Ovary (tissue), 3 donors: ENCODE results near the gene CACNA1E.

Source experiments
- EP300 ChIP-seq: sonication (generic); formaldehyde crosslinking; IDR thresholded peaks from one replicate; pipeline ENCODE4 v1.6.1; 2017; ENCODE audit warnings: antibody characterized with exemption
- TF ChIP-seq, protein P1 (sequence below), 3 donors: fragments of 450-650 bp in 2 of 3; fragments of 200-600 bp in 1 of 3; IDR thresholded peaks; one replicate each; pipeline versions ENCODE4 v1.5.1 to v1.8.0; 2016 to 2022; ENCODE audit warnings: antibody characterized with exemption in 3 of 3, mild to moderate bottlenecking in 1 of 3
- donor health status: DM: no; HTN: no; CAD: no.

DNA sequence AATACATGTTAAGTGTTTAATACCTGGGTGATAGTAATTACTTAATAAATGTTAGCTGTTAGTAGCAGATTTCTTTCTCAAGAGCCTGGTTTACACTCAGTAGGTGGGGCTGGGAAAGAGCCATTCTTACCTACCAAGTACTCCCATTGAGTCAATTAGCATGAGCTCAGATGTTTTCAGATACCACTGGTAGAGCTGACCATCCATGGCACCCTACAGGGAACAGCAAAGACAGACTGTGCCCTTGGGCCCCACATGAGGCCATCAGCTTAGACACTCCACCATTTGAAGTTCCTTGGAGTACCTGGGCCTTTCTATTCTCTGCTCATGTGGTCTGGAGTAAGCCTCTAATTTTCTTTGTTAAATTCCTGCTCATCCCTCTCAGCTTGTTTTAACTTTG, 179.3 kb downstream of the CACNA1E start:
- TF ChIP-seq, protein P1, sequence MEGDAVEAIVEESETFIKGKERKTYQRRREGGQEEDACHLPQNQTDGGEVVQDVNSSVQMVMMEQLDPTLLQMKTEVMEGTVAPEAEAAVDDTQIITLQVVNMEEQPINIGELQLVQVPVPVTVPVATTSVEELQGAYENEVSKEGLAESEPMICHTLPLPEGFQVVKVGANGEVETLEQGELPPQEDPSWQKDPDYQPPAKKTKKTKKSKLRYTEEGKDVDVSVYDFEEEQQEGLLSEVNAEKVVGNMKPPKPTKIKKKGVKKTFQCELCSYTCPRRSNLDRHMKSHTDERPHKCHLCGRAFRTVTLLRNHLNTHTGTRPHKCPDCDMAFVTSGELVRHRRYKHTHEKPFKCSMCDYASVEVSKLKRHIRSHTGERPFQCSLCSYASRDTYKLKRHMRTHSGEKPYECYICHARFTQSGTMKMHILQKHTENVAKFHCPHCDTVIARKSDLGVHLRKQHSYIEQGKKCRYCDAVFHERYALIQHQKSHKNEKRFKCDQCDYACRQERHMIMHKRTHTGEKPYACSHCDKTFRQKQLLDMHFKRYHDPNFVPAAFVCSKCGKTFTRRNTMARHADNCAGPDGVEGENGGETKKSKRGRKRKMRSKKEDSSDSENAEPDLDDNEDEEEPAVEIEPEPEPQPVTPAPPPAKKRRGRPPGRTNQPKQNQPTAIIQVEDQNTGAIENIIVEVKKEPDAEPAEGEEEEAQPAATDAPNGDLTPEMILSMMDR (IDR thresholded peaks at IDR 0.05): no peak
- TF ChIP-seq EP300: no peak
